Upper lobe of left lung (tissue), 6 donors: Measurements from ENCODE around the gene FBXL19. TPM values are rescaled to one million over a fixed set of nuclear protein-coding genes. Genes with fewer than 3 reads are reported as not detected.
A peak's percentile ranks its signal among the peaks of the same experiment; 100 is the strongest.
"Not testable (repeated sequence)": the region's sequence is repeated elsewhere in the genome, so short reads cannot be mapped to it uniquely, and the experiment has no call there.

Experiments used
- ATAC-seq, 2 donors: fragments of 200-7000 bp; cut with Tn5 transposase; one replicate each; pipeline ENCODE4 v1.9.1; 2022; ENCODE audit warnings: mild to moderate bottlenecking in 2 of 2, moderate library complexity in 2 of 2; ENCODE audit not compliant: low FRiP score in 2 of 2
- DNase-seq, 2 donors: peaks; one replicate each; pipeline ENCODE4 v3.0.0-alpha.2; 2019 to 2020
- H3K27ac ChIP-seq, 4 donors: fragments of 200-600 bp; sonication (generic); one replicate each; pipeline ENCODE4 v1.5.1; 2016 to 2019
- H3K27me3 ChIP-seq, 4 donors: fragments of 200-600 bp; sonication (generic); one replicate each; pipeline ENCODE4 v1.5.1; 2017 to 2019
- H3K36me3 ChIP-seq, 4 donors: fragments of 200-600 bp; sonication (generic); one replicate each; pipeline ENCODE4 v1.5.1; 2016 to 2019
- H3K4me1 ChIP-seq, 4 donors: fragments of 200-600 bp; sonication (generic); one replicate each; pipeline ENCODE4 v1.5.1; 2018 to 2019
- H3K4me3 ChIP-seq, 4 donors: fragments of 200-600 bp; sonication (generic); one replicate each; pipeline ENCODE4 v1.5.1; 2017 to 2019; ENCODE audit warnings: mild to moderate bottlenecking in 2 of 4, moderate library complexity in 1 of 4
- H3K9me3 ChIP-seq, 4 donors: fragments of 200-600 bp; sonication (generic); one replicate each; pipeline ENCODE4 v1.5.1; 2018 to 2019
- EP300 ChIP-seq, 4 donors: sonication (generic); formaldehyde crosslinking; IDR thresholded peaks; one replicate each; pipeline ENCODE4 v1.5.1; 2017; ENCODE audit warnings: antibody characterized with exemption in 4 of 4, control low read depth in 2 of 4
- POLR2A ChIP-seq, 4 donors: fragments of 450-650 bp; IDR thresholded peaks; one replicate each; pipeline ENCODE4 v1.5.1; 2016 to 2017; ENCODE audit warnings: antibody characterized with exemption in 4 of 4, mild to moderate bottlenecking in 2 of 4
- POLR2AphosphoS5 ChIP-seq, 2 donors: sonication (generic); formaldehyde crosslinking; IDR thresholded peaks; one replicate each; pipeline ENCODE4 v1.5.1; 2017; ENCODE audit warnings: antibody characterized with exemption in 2 of 2
- WGBS, 2 donors: methylation state at CpG; one replicate each; pipeline ENCODE4 v1.1.5; 2017 to 2018; 5-methylcytosine and 5-hydroxymethylcytosine counted together
- total RNA-seq, 6 donors: library from RNA; depleted of rRNA in 4 of 6; stranded (reverse); fragments of >200 nt in 4 of 6; gene quantifications; one replicate each; pipeline versions ENCODE4 v1.1.0 to v1.2.1, GENCODE V29; 2016 to 2021
- TF ChIP-seq, protein P1 (sequence below), 6 experiments: fragments of 450-650 bp in 4 of 6; fragments of 200-600 bp in 2 of 6; sonication (generic) in 2 of 6; IDR thresholded peaks; one replicate each; pipeline ENCODE4 v1.5.1; 2016 to 2019; ENCODE audit warnings: antibody characterized with exemption in 6 of 6
- donor health status: DM: no; HTN: no; CAD: no; lungs with moderate emphysema.
- donor health status: DM: no; HTN: yes; CAD: no; lungs with severe emphysema.

Gene FBXL19
- total RNA-seq, 6 donors from 2014 or later, result 7.3 to 40.9 (median 15.5) TPM

DNA sequence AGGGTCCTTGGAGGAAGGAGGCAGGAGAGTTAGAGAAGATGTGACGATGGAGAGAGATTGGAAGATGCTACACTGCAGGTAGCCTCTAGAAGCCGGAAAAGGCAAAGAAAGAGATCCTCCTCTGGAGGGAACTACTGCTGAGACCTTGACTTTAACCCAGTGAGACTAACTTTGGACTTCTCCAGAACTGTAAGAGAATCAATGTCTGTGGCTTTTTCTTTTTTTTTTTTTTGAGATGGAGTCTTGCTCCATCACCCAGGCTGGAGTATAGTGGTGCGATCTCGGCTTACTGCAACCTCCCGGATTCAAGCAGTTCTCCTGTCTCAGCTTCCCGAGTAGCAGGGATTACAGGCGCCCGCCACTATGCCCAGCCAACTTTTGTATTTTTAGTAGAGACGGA, 38.2 kb upstream of the FBXL19 start:
- Histone ChIP-seq H3K4me1 (peaks cover 0 to 5% (median 0%) of the 10 kb centered on the region in 4 donors), H3K9me3 (no peaks in the 10 kb centered on the region), H3K36me3 (peaks cover 0 to 62% (median 27%) of the 10 kb centered on the region in 4 donors), H3K27ac (no peak overlapping the region), H3K27me3 (no peaks in the 10 kb centered on the region), H3K4me3 (no peak overlapping the region)
- WGBS, 2 donors, result 94 to 97% methylated on average over 9 of the region's 9 CpGs
- TF ChIP-seq EP300 (IDR thresholded peaks at IDR 0.05) (no peak), POLR2AphosphoS5 (IDR thresholded peaks at IDR 0.05) (no peak), POLR2A (IDR thresholded peaks at IDR 0.05) (no peak)
- TF ChIP-seq, protein P1, sequence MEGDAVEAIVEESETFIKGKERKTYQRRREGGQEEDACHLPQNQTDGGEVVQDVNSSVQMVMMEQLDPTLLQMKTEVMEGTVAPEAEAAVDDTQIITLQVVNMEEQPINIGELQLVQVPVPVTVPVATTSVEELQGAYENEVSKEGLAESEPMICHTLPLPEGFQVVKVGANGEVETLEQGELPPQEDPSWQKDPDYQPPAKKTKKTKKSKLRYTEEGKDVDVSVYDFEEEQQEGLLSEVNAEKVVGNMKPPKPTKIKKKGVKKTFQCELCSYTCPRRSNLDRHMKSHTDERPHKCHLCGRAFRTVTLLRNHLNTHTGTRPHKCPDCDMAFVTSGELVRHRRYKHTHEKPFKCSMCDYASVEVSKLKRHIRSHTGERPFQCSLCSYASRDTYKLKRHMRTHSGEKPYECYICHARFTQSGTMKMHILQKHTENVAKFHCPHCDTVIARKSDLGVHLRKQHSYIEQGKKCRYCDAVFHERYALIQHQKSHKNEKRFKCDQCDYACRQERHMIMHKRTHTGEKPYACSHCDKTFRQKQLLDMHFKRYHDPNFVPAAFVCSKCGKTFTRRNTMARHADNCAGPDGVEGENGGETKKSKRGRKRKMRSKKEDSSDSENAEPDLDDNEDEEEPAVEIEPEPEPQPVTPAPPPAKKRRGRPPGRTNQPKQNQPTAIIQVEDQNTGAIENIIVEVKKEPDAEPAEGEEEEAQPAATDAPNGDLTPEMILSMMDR (IDR thresholded peaks at IDR 0.05), result no peak
- no peak for DNase-seq
- no peak for ATAC-seq

DNA sequence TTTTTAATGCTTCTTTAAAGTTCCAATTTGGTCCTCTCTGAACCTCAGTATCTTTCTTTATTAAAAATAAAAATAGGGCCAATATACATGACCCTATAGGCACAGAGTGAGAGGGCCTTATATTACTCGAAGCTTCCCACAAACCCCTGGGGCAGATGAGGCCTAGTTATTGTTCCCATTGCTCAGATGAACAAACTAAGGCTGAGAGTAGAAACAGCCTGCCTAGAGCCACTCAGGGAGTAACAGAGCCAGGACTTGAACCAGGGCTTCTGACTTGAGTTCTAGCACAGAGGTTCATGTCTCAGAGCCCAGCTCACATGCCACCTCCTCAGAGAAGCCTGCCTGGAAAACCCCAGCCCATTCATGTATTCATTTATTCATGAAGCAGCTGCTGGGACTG, 37.2 kb upstream of the FBXL19 start:
- Histone ChIP-seq H3K4me1 (peaks cover 0 to 5% (median 0%) of the 10 kb centered on the region in 4 donors), H3K36me3 (peaks cover 0 to 66% (median 30%) of the 10 kb centered on the region in 4 donors), H3K9me3 (no peaks in the 10 kb centered on the region), H3K4me3 (no peak overlapping the region), H3K27me3 (no peaks in the 10 kb centered on the region), H3K27ac (peak overlapping the region in 1 of 4 donors; percentile 11)
- WGBS, 2 donors, result 86 to 100% methylated on average over 1 of the region's 1 CpG
- TF ChIP-seq EP300 (IDR thresholded peaks at IDR 0.05), result no peak
- ATAC-seq, result no peak
- no peak for DNase-seq

DNA sequence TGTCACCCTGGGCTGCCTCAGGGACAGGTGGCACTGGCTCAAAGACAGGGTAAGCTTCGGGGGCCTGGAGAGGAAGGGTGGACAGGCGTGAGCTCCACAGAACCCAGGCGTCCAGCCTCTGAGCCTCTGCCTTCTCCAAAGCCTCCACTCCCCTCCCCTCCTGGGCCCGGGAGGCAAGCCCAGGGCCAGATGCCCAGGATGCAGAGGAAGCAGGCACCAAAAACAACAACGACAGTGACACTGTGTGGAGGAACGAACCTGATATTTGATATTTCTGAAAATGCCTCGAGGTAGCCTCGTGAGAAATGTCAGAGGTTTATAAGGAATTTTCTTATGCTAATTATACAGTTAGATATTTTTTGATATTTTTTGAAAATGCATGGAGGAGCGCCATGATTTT, 35.4 kb upstream of the FBXL19 start:
- H3K4me3 ChIP-seq, result no peak overlapping the region
- peaks cover 0 to 69% (median 27%) of the 10 kb centered on the region in 4 donors for H3K36me3 ChIP-seq
- ATAC-seq, result no peak

DNA sequence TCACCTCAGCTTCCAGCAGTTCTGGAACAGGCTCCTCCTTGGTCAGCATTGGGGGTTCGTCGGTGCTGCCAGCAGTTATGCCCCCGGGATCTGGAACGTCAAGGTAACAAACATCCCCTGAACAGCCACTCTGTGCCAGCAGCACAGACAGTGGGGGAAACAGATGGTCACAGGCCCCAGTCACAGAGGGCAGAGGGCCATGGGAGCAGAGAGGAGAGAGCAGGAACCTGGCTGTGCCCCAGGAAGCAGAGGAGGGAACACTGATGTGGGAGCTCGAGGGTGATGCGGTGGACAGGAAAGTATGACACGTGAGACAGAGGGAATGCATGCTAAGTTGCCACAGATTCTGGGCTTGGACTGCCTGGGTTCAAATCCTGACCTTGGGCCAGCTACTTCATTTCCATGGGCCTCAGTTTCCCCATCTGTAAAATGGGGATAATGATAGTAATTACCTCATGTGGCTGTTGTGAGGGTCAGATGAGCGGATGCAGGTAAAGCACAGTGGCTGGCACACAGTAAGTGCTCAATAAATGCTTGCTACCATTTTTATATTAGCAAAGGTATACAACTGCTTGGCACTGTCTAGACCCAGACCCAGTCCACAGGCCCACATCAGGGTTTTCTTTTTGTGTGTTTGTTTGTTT, 34.4 kb upstream of the FBXL19 start:
- no peak overlapping the region for H3K27ac ChIP-seq
- H3K27me3 ChIP-seq, result no peaks in the 10 kb centered on the region
- WGBS, 2 donors, result 91 to 92% methylated on average over 4 to 7 of the region's 8 CpGs
- ATAC-seq (no peak), DNase-seq (no peak)
- H3K4me1 ChIP-seq, result peaks cover 12 to 19% (median 13%) of the 10 kb centered on the region in 4 donors
- no peak overlapping the region for H3K4me3 ChIP-seq
- peaks cover 0 to 69% (median 27%) of the 10 kb centered on the region in 4 donors for H3K36me3 ChIP-seq
- TF ChIP-seq POLR2AphosphoS5 (IDR thresholded peaks at IDR 0.05), result no peak
- TF ChIP-seq, protein P1 (IDR thresholded peaks at IDR 0.05), result no peak
- TF ChIP-seq EP300 (IDR thresholded peaks at IDR 0.05), result no peak
- no peak for TF ChIP-seq POLR2A (IDR thresholded peaks at IDR 0.05)
- no peaks in the 10 kb centered on the region for H3K9me3 ChIP-seq

More for the DNA sequence above, 35.4 kb upstream of the FBXL19 start:
- TF ChIP-seq, protein P1 (IDR thresholded peaks at IDR 0.05), result no peak
- TF ChIP-seq EP300 (IDR thresholded peaks at IDR 0.05), result no peak
- no peak for TF ChIP-seq POLR2A (IDR thresholded peaks at IDR 0.05)
- TF ChIP-seq POLR2AphosphoS5 (IDR thresholded peaks at IDR 0.05), result no peak
- no peak overlapping the region for H3K27ac ChIP-seq
- peaks cover 6 to 11% (median 7%) of the 10 kb centered on the region in 4 donors for H3K4me1 ChIP-seq
- WGBS, 2 donors, result 88 to 93% methylated on average over 9 of the region's 9 CpGs
- H3K27me3 ChIP-seq, result no peaks in the 10 kb centered on the region
- no peak for DNase-seq
- H3K9me3 ChIP-seq, result no peaks in the 10 kb centered on the region

DNA sequence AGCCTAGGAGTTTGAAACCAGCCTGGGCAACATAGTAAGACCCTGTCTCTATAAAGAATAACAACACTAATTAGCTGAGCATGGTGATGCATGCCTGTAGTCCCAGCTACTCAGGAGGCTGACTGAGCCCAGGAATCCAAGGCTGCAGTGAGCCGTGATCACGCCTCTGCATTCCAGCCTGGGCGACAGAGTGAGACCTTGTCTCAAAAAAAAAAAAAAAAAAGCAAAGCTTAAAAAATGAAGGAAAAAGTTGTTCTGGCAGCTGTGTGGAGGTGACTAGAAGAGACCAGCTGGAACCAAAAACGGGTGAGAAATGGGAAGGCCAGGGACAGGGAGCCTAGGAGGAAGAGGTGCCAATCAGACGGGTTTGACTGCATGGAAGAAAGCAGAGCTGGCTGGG, 33.7 kb upstream of the FBXL19 start:
- peaks cover 0 to 68% (median 27%) of the 10 kb centered on the region in 4 donors for H3K36me3 ChIP-seq
- H3K9me3 ChIP-seq, result no peaks in the 10 kb centered on the region
- no peaks in the 10 kb centered on the region for H3K27me3 ChIP-seq
- H3K4me1 ChIP-seq, result peaks cover 14 to 26% (median 18%) of the 10 kb centered on the region in 4 donors
- H3K27ac ChIP-seq, result no peak overlapping the region
- ATAC-seq (no peak), DNase-seq (no peak)
- H3K4me3 ChIP-seq, result no peak overlapping the region
- TF ChIP-seq POLR2A (IDR thresholded peaks at IDR 0.05), result no peak
- no peak for TF ChIP-seq POLR2AphosphoS5 (IDR thresholded peaks at IDR 0.05)
- no peak for TF ChIP-seq EP300 (IDR thresholded peaks at IDR 0.05)
- TF ChIP-seq, protein P1 (IDR thresholded peaks at IDR 0.05), result no peak
- whole genome bisulfite sequencing, 2 donors, result 89 to 95% methylated on average over 5 of the region's 5 CpGs

DNA sequence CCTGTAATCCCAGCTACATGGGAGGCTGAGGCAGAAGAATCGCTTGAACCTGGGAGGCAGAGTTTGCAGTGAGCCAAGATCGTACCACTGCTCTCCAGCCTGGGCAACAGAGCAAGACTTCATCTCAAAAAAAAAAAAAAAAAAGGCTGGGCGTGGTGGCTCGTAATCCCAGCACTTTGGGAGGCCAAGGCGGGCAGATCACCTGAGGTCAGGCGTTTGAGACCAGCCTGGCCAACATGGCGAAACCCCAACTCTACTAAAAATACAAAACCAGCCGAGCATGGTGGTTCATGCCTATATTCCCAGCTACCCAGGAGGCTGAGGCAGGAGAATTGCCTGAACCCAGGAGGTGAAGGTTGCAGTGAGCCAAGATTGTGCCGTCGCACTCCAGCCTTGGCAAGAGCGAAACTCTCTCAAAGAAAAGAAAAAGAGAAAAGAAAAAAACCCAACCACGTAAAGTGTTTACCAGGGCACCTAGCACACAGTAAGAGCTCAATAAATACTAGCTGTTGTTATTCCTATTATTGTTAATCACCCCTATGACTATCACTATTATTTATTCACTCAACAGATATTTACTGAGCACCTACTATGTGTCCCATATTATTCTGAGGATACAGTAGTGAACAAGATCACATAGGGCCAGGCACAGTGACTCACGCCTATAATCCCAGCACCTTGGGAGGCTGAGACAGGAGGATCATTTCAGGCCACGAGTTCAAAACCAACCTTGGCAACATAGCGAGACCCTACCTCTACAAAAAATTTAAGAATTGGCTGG, 32.1 kb upstream of the FBXL19 start:
- not testable (repeated sequence) for DNase-seq, H3K9me3 ChIP-seq, ATAC-seq, H3K27ac ChIP-seq, H3K27me3 ChIP-seq, H3K4me3 ChIP-seq
- peaks cover 28 to 37% (median 31%) of the 10 kb centered on the region in 4 donors for H3K4me1 ChIP-seq
- H3K36me3 ChIP-seq, result peaks cover 0 to 53% (median 24%) of the 10 kb centered on the region in 4 donors
- 94% methylated on average over 15 of the region's 15 CpGs for WGBS, 2 donors
